HG03108 (cell line): ENCODE results near the gene ZNRF3.
"Not testable (repeated sequence)": the region's sequence is repeated elsewhere in the genome, so short reads cannot be mapped to it uniquely, and the experiment has no call there.

Experiments used
- ATAC-seq: cut with Tn5 transposase; IDR thresholded peaks from one replicate; pipeline ENCODE4 v1.9.1; 2021; ENCODE audit warnings: moderate library complexity; ENCODE audit not compliant: unreplicated experiment

The ZNRF3 gene

DNA sequence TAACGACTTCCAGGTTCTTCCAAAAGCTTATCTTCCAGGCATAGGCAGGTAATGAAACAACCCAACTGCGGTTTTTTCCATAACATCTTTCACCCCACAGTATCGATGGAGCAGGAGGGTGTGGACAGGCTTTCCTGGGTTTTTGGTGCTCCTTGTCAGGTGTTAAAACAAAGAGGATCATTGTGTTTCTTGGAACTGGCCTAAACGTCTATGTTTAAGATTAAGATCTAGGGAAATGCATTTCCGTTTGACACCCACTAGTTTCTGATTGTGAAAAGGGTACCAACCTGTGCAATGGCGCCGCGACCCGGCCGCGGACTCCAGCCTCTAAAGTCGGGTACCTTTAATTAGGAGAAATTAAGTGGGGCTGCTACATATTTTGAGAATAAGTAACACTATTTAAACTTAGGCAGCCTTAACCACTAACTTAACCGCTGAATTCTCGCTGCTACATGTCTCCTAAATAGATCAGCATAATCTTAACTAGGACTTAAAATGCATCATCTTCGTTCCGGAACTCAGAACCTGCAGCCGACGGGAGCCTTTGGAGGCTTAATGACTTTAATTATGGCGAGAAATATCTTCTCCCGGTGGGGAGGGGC is 146.7 kb downstream of the ZNRF3 start:
- ATAC-seq, result no peak

DNA sequence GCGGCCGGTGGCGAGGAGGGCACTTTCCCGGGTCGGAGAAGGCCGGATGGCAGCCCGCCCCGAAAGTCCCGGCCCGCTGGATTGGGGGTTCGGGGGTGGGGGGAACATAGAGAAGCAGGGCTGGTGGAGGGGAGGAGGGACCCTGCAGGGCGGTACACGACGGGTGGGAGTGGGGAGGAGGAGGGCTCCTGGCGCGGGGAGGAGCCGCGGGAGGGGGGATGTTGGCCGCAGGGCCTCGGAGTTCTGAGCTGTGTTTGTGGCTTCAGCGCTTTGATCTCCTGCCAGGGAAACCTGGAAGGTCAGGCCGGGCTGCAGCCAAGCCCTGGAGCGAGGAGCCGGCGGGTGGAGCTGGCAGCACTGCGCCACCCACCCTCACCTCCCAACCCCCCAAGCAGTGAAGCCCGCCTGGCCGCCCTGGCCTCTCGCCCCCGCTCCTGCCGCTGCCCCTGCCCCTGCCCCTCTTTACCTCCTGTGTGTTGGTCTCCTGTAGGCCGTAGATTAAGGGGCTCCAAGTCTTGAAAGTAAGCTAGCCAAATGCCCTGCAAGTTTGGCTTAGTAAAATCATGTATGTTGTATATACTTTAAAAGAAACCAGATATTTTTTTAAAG is 147.3 kb downstream of the ZNRF3 start:
- ATAC-seq, result no peak

DNA sequence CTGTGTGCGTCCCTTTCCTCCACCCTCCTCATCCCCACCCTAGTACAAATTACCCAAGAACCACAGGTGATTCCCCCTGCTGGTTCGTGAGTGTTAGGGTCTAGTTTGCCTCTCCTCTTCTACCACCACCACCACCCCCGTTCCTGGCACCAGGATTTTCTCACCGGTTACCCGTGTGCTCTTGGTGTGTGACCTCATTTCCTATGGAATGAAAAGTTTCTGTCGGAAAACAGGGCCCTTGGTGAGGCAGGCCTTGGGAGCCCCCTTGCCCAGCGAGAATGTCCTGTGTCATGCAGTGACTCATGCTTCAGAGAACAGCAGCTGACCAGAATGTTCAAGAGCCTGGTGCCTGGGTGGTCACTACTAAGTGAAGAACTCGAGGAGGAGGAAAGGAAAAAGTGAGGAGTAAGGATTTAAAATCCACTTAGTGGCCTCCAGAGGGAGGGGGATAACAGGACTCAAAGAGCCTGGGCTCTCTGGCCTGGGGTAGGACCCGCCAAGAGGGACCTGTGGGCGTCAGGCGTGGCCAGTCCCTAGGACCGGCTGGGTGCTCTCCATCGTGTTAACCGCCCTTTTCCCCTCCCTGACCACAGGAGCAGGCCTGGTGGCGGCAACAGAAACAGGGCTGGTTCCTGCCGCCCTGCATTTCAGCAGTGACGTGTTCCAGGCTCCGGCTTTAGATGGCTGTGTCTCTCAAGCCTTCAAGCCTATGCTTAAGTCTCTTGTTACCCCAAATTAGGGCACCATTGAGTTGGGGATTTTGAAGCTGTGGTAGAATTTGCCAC is 148.0 kb downstream of the ZNRF3 start:
- no peak for ATAC-seq

DNA sequence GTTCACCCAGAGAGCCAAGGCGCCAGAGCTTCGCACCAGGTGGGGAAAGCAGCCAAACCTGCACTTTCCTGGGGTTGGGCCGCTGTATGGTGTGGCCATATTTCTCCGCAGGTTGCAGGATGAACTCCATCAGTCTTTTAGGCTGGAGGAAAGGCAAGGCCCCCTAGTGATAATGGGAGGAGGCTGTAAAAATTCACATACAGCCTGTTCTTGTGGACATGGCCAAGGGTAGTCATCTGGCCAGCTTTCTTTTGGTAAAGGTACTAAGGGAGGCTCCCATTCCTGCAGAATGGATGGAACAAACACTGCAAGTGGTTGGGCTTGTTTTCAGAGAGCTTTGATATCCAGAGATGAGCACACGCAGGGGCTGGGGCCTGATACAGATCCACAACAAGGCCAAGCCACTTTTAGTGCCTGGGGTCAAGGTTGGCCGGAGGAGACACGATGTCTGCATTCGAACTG is 148.7 kb downstream of the ZNRF3 start:
- ATAC-seq, result no peak

DNA sequence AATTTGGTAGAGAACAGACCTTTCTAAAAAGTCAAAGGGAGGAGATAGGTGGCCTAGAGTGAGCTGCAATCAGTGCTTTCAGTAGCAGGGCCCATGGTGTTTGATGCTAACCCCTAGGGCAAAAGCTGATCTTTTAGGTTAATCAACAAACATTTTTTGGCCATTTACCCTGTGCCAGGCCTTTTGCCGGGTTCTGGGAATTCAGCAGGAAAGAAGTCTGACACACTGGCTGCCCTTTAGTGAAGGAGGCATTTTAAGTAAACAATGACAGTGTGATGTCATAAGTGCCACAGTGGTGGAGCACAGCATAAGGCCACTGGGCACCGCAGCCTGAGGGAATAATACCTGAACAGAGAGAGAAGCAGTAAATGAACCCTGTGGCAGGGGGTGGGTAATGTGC is 149.2 kb downstream of the ZNRF3 start:
- no peak for ATAC-seq

DNA sequence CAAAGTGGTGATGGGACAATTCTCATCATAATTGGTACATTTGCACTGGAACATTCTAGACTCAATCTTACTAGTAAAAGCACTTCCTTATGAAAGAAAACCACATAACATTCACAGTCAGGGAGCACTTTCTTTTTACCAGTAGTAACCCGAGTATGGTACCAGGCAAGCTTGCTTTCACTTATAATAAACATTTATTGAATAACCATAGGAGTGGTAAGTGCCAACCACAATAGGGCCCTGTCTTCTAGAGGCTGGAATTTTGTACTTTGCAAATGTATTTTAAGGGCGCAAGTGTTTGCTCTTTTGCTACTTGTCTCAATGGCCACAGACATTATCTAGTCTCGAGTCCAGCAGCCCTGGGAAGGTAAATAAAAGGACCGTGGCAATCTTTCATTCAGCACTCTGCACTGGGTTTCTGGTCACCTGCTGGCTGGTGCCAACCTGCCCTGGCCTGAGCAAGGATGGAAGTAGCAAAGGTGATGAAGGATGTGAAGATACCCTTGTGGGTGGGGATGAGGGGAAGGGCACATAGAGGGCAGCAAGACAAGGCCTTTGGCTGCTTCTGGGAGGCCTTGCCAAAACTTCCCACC is 154.1 kb downstream of the ZNRF3 start:
- ATAC-seq, result no peak

DNA sequence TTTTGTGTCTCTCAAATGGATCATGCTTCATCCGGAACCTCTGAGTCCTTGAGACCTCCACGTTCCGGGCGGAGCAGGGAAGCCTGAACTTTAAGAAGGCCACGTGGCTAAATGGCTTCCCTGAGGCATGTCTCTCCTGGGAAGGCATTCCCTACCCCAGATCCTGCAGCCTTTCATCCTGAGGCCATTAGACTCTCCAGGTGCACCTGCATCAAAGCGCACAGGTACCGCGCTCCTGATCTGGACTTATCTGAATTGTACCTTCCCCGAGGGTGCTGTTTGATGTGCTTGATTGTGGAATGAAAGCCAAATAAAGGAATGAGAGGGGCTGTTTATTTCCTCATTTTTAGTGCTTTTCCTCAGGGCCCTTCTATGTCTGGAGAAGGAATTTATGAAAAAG is 155.8 kb downstream of the ZNRF3 start:
- ATAC-seq, result no peak

DNA sequence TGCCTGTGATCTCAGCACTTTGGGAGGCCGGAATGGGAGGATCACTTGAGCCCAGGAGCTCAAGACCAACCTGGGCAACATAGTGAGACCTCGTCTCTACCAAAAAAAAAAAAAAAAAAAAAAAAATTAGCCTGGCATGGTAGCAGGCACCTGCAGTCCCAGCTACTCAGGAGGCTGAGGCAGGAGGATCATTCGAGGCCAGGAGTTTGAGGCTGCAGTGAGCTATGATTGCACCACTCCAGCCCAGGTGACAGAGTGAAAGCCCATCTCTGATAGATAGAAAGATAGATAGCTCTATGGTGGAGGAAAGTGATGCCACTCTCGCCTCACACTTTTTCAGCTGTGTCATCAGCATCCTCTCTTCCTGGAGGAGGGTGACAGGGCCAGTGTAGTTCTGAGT is 156.3 kb downstream of the ZNRF3 start:
- not testable (repeated sequence) for ATAC-seq

DNA sequence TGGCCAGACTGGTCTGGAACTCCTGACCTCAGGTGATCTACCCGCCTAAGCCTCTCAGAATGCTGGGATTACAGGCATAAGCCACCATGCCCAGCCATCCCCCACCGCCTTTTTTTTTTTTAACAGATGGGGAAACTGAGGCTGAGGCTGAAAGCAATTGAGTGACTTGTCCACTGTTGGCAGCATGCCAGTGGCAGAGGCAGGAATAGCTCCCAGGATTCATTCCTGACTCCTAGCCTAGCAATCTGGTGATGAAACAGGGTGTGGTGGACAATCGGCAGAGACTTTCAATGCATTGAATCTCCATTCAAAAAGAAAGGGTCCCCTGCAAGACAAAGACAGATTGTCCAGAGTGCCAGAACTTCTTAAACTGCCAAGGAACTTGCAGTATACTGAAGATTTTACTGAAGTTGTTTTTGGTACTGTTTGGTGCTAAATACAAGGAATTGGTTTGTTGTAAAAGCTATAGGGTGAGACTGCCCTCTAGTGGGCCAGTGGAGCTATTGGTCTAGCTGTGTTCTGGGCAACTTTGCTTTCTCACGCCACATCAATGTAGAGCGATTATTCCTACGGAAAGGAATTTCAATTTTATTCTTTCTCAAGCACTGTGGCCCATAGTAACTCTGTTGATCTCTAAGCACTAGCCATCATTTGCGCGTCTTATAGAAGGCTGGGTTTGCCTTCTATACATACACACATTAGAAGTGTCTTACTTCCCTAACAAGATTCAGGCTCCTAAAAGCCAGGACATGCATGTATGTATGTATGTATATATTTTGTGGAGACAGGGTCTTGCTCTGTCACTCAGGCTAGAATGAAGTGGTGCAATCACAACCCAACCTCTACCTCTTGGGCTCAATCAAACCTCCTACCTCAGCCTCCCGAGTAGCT is 157.3 kb downstream of the ZNRF3 start:
- ATAC-seq, result no peak

DNA sequence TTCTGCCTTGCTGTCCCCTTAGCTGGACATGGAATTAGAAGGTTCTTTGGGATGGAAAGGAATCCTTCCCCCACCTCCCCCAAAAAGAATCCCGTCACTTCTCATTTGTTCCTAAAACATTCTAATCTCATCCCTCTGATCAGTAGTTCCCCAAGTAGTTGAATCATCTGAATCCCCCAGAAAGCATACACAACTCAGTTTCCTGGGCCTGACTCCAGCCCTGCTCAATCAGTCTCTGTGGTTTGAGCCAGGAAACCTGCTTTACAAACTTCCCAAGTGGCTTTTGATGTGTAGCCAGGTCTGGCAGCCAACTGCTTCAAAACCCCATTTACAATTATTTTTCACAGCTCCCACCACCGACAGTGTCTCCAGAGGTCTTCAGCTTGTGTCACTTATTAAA is 158.0 kb downstream of the ZNRF3 start:
- no peak for ATAC-seq

DNA sequence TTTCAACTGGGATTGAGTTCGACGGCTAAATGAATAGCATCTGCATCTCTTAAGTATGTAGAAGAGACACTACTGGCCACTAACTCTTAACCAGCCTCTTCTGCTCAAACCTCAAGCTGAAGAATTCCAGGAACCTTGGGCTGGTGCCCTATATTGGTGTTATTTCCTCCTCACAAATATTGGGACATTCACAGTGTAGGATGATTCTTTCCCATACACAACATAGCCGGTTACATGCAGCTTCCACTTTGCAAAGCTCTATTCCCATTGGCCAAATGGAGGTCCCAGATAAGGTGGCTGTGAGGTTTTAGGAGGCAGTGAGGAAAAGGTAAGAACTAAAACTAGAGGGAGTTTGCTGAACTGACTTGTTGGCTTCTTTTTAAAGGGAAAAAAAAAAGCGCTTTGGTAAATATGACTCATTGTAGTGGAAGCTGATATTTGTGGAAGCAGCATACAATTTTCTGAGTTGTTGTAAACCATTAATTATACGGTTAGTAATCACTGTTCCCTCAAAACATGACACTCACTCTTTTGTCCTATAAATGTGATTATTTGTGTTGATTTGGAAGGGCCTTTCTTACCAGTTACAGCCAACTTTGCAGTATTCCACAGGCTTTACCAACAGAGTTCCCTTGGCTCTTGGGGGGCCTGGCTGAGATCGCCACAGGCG is 160.7 kb downstream of the ZNRF3 start:
- no peak for ATAC-seq

DNA sequence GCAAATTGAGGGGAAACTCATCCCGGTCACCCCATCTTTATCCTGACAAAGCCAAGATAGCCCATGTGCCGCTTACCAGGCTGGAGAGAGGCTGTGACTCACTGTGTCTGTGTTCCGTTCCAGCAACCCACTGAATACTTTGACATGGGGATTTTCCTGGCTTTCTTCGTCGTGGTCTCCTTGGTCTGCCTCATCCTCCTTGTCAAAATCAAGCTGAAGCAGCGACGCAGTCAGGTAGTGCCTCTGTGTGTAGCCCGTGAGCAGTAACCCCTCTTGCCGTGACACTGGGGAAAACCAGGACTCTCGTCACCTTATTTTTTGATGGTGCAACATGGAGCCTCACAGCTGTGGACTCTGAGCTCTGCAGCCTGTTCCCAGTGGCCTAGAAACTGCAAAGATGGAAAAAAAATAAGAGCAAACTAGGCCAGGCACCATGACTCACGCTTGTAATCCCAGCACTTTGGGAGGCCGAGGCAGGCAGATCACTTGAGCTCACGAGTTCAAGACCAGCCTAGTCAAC is 161.3 kb downstream of the ZNRF3 start:
- ATAC-seq, result no peak

DNA sequence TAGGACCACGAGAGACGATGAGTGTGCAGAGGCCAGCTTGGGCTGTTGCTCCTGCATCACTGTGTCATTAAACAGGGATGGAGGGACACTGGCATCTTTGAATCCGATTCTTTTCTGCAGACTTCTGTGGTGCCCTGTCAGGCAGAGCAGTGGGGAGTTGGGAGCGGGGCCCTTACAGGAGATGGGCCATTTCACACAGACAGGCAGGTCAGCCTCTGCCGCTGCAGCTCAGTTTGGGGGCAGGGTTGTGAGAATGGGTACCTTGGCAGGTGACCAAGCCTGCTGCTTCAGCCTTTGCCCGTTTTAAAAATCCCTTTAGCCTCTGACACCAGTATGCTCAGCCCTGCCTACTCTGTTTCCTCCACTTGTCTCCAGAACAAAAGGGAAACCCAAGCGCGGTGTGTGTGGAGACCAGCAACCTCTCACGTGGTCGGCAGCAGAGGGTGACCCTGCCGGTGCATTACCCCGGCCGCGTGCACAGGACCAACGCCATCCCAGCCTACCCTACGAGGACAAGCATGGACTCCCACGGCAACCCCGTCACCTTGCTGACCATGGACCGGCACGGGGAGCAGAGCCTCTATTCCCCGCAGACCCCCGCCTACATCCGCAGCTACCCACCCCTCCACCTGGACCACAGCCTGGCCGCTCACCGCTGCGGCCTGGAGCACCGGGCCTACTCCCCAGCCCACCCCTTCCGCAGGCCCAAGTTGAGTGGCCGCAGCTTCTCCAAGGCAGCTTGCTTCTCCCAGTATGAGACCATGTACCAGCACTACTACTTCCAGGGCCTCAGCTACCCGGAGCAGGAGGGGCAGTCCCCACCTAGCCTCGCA is 165.7 kb downstream of the ZNRF3 start:
- ATAC-seq, result no peak

DNA sequence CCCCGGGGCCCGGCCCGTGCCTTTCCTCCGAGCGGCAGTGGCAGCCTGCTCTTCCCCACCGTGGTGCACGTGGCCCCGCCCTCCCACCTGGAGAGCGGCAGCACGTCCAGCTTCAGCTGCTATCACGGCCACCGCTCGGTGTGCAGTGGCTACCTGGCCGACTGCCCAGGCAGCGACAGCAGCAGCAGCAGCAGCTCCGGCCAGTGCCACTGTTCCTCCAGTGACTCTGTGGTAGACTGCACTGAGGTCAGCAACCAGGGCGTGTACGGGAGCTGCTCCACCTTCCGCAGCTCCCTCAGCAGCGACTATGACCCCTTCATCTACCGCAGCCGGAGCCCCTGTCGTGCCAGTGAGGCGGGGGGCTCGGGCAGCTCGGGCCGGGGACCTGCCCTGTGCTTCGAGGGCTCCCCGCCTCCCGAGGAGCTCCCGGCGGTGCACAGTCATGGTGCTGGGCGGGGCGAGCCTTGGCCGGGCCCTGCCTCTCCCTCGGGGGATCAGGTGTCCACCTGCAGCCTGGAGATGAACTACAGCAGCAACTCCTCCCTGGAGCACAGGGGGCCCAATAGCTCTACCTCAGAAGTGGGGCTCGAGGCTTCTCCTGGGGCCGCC is 166.4 kb downstream of the ZNRF3 start:
- no peak for ATAC-seq

DNA sequence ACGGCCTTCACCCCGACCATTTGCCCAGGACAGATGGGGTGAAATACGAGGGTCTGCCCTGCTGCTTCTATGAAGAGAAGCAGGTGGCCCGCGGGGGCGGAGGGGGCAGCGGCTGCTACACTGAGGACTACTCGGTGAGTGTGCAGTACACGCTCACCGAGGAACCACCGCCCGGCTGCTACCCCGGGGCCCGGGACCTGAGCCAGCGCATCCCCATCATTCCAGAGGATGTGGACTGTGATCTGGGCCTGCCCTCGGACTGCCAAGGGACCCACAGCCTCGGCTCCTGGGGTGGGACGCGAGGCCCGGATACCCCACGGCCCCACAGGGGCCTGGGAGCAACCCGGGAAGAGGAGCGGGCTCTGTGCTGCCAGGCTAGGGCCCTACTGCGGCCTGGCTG is 167.1 kb downstream of the ZNRF3 start:
- no peak for ATAC-seq

DNA sequence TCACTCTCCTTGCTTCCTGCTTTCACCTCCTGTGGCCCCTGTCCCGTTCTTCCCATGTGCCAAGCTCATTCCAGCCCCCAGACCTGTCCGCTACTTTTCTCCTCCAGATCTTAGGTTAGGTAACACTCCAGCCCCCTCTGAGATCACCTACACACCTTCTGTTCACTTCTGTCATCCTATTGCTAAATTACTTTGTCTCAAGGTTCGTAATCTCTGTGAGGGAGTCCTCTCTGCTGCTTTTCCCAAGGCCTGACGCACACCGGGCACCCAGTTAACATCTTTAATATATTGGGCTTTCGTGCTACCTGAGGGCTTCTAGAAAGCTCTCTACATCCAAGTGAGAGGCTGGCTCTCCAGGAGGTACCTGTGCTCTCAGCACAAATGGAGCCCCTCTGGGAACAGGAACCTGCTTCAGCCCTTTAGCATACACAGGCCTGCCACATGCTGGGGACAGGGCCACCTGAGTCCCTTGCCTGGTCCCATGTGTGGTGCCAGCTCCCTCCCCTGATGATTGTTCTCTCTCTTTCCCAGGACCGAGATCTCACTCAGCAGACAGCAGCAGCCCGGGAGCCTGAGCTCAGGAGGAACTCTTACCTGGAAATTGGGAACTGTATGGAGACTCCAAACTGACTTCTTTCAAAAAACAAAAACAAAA is 169.8 kb downstream of the ZNRF3 start:
- ATAC-seq, result no peak

DNA sequence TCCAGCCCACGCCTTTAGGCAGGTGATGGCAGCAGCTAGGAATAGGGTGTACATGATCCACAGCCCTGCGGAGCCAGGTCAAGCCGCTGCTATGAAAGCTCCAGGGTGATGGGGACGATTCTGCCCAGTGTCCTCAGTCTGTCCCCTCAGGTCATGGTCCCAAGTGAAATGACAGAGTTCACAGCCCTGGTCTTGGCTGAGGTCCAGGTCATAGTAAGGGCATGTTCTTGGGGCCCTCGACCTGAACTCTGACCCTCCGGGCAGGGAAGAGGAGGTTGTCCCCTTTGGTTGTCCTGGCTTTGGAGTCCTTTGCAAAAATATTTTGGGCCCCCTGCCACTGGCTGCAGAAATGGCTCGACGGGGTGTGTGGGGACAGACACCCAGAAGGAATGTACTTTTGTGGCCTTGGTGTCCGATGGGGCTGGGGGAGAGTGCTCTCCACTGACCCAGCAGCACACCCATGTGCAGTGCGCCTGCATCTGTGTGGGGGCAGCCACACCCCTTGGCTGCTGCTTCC is 170.9 kb downstream of the ZNRF3 start:
- ATAC-seq, result no peak

DNA sequence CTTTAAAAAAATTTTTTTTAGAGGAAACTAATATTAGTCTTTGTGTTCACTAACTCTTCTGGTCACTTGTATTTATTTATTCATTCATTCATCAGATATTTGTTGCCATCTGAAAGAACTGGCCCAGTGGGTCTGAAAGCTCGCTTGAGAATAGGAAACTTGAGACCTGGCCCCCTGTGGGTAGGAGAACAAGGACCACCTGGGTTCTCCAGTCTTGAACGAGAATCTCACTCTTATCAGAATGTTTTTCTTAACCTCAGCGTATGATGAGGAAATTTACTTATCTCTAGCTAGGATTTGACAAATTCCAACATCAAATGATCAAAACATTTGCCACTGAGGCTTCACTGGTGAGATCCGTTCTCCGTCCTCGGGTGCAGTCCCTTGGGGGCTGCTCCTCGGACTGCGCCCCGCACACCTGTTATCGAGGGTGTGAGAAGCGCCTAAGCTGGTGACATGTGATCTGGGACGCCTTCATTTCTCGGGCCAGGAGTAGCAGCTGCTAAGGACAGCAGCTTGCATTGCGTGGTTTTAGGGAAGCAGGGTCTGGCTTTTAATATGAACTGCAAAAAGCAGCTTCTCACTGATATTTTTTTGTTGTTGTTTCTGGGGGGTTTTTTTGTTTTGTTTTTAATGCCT is 171.9 kb downstream of the ZNRF3 start:
- no peak for ATAC-seq
